SK-N-SH (cell line): ENCODE measurements around the gene SLC1A1. TPM values are rescaled to one million over a fixed set of nuclear protein-coding genes. Genes with fewer than 3 reads are reported as not detected.

Experiments
- CTCF ChIA-PET: fragments of 300-600, 350-600 bp; formaldehyde crosslinking; extraction: SDS; loops from one replicate; lab custom pipeline; 2021; lab: Yijun Ruan, JAX
- POLR2A ChIA-PET: fragments of 350-600 bp; sonication (Branson Sonifier 250); formaldehyde crosslinking; extraction: SDS; loops from one replicate; lab custom pipeline; 2020; ENCODE audit warnings: antibody characterized with exemption, inconsistent platforms; lab: Yijun Ruan, JAX
- DNase-seq: peaks from one replicate; pipeline ENCODE4 v3.0.0; 2012
- H2AFZ ChIP-seq: fragments of 200-600 bp; sonication (generic); 2 replicates; pipeline ENCODE4 v1.8.1; 2016; ENCODE audit warnings: antibody characterized with exemption, mild to moderate bottlenecking, low read depth
- H3F3A ChIP-seq: fragments of 200-600 bp; sonication (generic); replicated peaks from 2 replicates; pipeline ENCODE3; 2016; ENCODE audit warnings: antibody characterized with exemption, mild to moderate bottlenecking; ENCODE audit not compliant: insufficient read depth
- H3K27ac ChIP-seq, 2 experiments: fragments of 200-500 bp in 1 of 2; fragments of 200-600 bp in 1 of 2; sonication (Bioruptor generic) in 1 of 2; sonication (generic), shearing (Covaris generic) in 1 of 2; 2 replicates each; pipeline versions ENCODE4 v1.5.1 to v1.6.1; 2014 to 2016; ENCODE audit warnings: low read depth in 2 of 2, inconsistent platforms in 1 of 2, low read length in 1 of 2, mild to moderate bottlenecking in 1 of 2, mixed read lengths in 1 of 2
- H3K27me3 ChIP-seq: fragments of 200-600 bp; sonication (generic), shearing (Covaris generic); 2 replicates; pipeline ENCODE4 v1.6.1; 2016; ENCODE audit warnings: mixed run types; ENCODE audit not compliant: insufficient read depth
- H3K36me3 ChIP-seq, 2 experiments: fragments of 200-500 bp in 1 of 2; fragments of 200-600 bp in 1 of 2; sonication (Bioruptor generic) in 1 of 2; sonication (generic) in 1 of 2; replicated peaks in 1 of 2; 2 replicates each; pipeline versions ENCODE3 to v1.5.1; 2014 to 2016; ENCODE audit warnings: low read length in 1 of 2, mild to moderate bottlenecking in 1 of 2; ENCODE audit not compliant: insufficient read depth in 2 of 2, control insufficient read depth in 1 of 2
- H3K4me1 ChIP-seq, 2 experiments: fragments of 200-500 bp in 1 of 2; fragments of 200-600 bp in 1 of 2; sonication (Bioruptor generic) in 1 of 2; sonication (generic), shearing (Covaris generic) in 1 of 2; 2 replicates each; pipeline versions ENCODE4 v1.5.1 to v1.6.1; 2014 to 2016; ENCODE audit warnings: low read depth in 1 of 2, low read length in 1 of 2, mixed run types in 1 of 2; ENCODE audit not compliant: insufficient read depth in 2 of 2, control insufficient read depth in 1 of 2
- H3K4me2 ChIP-seq: fragments of 200-600 bp; sonication (generic), shearing (Covaris generic); 2 replicates; pipeline ENCODE4 v1.6.1; 2017; ENCODE audit warnings: mixed run types
- H3K4me3 ChIP-seq, 2 experiments: fragments of 200-500 bp in 1 of 2; fragments of 200-600 bp in 1 of 2; sonication (Bioruptor generic) in 1 of 2; sonication (generic), shearing (Covaris generic) in 1 of 2; 2 replicates each; pipeline versions ENCODE4 v1.5.1 to v1.8.1; 2014 to 2016; ENCODE audit warnings: low read depth in 2 of 2, inconsistent platforms in 1 of 2, low read length in 1 of 2, mild to moderate bottlenecking in 1 of 2, mixed read lengths in 1 of 2, moderate library complexity in 1 of 2
- H3K79me2 ChIP-seq: fragments of 200-600 bp; sonication (generic); 2 replicates; pipeline ENCODE4 v1.8.1; 2017; ENCODE audit warnings: mild to moderate bottlenecking; ENCODE audit not compliant: insufficient read depth
- H3K9ac ChIP-seq: fragments of 200-600 bp; sonication (generic); 2 replicates; pipeline ENCODE4 v1.6.1; 2017; ENCODE audit warnings: mixed run types
- H3K9me2 ChIP-seq: fragments of 200-600 bp; sonication (generic); 2 replicates; pipeline ENCODE4 v1.6.1; 2017; ENCODE audit warnings: mixed run types
- H3K9me3 ChIP-seq: fragments of 200-600 bp; sonication (generic); 2 replicates; pipeline ENCODE4 v1.6.1; 2017; ENCODE audit warnings: mixed run types, mild to moderate bottlenecking, moderate library complexity
- H4K20me1 ChIP-seq: fragments of 200-600 bp; sonication (generic); 2 replicates; pipeline ENCODE4 v1.6.1; 2017; ENCODE audit warnings: mild to moderate bottlenecking, mixed run types; ENCODE audit not compliant: insufficient read depth
- EP300 ChIP-seq, 2 experiments: IDR thresholded peaks; 2 replicates each; pipeline versions ENCODE4 v1.4.0 to v1.6.1; 2012; ENCODE audit warnings: borderline replicate concordance in 1 of 2, low read depth in 1 of 2, low read length in 1 of 2
- EZH2phosphoT487 ChIP-seq: fragments of 200-600 bp; sonication (generic); IDR thresholded peaks from 2 replicates; pipeline ENCODE4 v1.6.1; 2017; ENCODE audit warnings: low read depth, mixed run types, mild to moderate bottlenecking, antibody characterized with exemption, moderate library complexity, borderline replicate concordance
- FOXJ3 ChIP-seq: sonication (generic); formaldehyde crosslinking; IDR thresholded peaks from 2 replicates; pipeline ENCODE4 v1.5.1; 2020; ENCODE audit warnings: mild to moderate bottlenecking, missing genetic modification reagents
- FOXM1 ChIP-seq: IDR thresholded peaks from 2 replicates; pipeline ENCODE4 v1.4.0; 2012; ENCODE audit warnings: low read depth, mild to moderate bottlenecking
- GATA2 ChIP-seq: sonication (generic); formaldehyde crosslinking; IDR thresholded peaks from 2 replicates; pipeline ENCODE4 v1.5.0; 2020; ENCODE audit warnings: mild to moderate bottlenecking, missing genetic modification reagents
- MAX ChIP-seq: IDR thresholded peaks from 2 replicates; pipeline ENCODE4 v1.4.0; 2012; ENCODE audit warnings: low read depth
- MXI1 ChIP-seq: IDR thresholded peaks from 2 replicates; pipeline ENCODE4 v1.6.1; 2012; ENCODE audit warnings: mild to moderate bottlenecking, low read depth, low read length, improper control_type of control experiment
- RFX5 ChIP-seq: IDR thresholded peaks from 2 replicates; pipeline ENCODE4 v1.6.1; 2012; ENCODE audit warnings: mild to moderate bottlenecking, improper control_type of control experiment, low read length
- RXRA ChIP-seq: IDR thresholded peaks from 2 replicates; pipeline ENCODE4 v1.4.0; 2012; ENCODE audit warnings: low read depth, mild to moderate bottlenecking, borderline replicate concordance
- TEAD4 ChIP-seq: IDR thresholded peaks from 2 replicates; pipeline ENCODE4 v1.4.0; 2012; ENCODE audit warnings: mild to moderate bottlenecking, borderline replicate concordance; ENCODE audit not compliant: insufficient read depth
- USF2 ChIP-seq: fragments of 150-350 bp; IDR thresholded peaks from 2 replicates; pipeline ENCODE4 v1.6.1; 2017; ENCODE audit warnings: antibody characterized with exemption, low read length, low read depth, borderline replicate concordance
- YY1 ChIP-seq: IDR thresholded peaks from 2 replicates; pipeline ENCODE4 v1.4.0; 2012; ENCODE audit warnings: low read depth, mild to moderate bottlenecking
- WGBS: methylation state at CpG from one replicate; pipeline ENCODE4 v1.1.6; 2017; ENCODE audit warnings: low lambda C conversion rate; 5-methylcytosine and 5-hydroxymethylcytosine counted together
- polyA plus RNA-seq, 3 experiments: library from polyadenylated mRNA; depleted of rRNA; stranded (reverse); fragments of >200 nt; gene quantifications; 2 replicates each; pipeline ENCODE4 v1.2.3, GENCODE V29; 2012
- TF ChIP-seq, protein P1 (sequence below): IDR thresholded peaks from 2 replicates; pipeline ENCODE4; 2012
- TF ChIP-seq, protein P2 (sequence below): fragments of 200-600 bp; sonication (generic); IDR thresholded peaks from 2 replicates; pipeline ENCODE4 v1.6.1; 2017; ENCODE audit warnings: antibody characterized with exemption, mild to moderate bottlenecking, moderate library complexity

Gene SLC1A1
- polyA plus RNA-seq, 1 of the 3 experiments (the other 2 are of a cell fraction), result 0.23 TPM

GRCh38 chr9:4591123-4591500 lies 100.8 kb downstream of the SLC1A1 start:
- no peak overlapping the region for H2AFZ ChIP-seq
- H4K20me1 ChIP-seq, result no peaks in the 10 kb centered on the region
- no peaks in the 10 kb centered on the region for H3K36me3 ChIP-seq
- no peaks in the 10 kb centered on the region for H3K9me3 ChIP-seq
- no peaks in the 10 kb centered on the region for H3K9me2 ChIP-seq
- H3K4me1 ChIP-seq, result no peaks in the 10 kb centered on the region
- ChIA-PET POLR2A (no interaction called here), CTCF (interaction anchor here (1.0 kb wide), 1 partner anchor 11 kb away, joined by 3 read pairs; no protein-coding TSS in a partner anchor)
- no peak overlapping the region for H3K9ac ChIP-seq
- H3K27me3 ChIP-seq, result no peaks in the 10 kb centered on the region
- no peak overlapping the region for H3K4me2 ChIP-seq
- no peaks in the 10 kb centered on the region for H3K79me2 ChIP-seq
- no peak overlapping the region for H3K4me3 ChIP-seq
- no peak for DNase-seq
- TF ChIP-seq USF2, result no peak
- no peak for TF ChIP-seq EZH2phosphoT487
- no peak for TF ChIP-seq RXRA
- TF ChIP-seq, protein P1, sequence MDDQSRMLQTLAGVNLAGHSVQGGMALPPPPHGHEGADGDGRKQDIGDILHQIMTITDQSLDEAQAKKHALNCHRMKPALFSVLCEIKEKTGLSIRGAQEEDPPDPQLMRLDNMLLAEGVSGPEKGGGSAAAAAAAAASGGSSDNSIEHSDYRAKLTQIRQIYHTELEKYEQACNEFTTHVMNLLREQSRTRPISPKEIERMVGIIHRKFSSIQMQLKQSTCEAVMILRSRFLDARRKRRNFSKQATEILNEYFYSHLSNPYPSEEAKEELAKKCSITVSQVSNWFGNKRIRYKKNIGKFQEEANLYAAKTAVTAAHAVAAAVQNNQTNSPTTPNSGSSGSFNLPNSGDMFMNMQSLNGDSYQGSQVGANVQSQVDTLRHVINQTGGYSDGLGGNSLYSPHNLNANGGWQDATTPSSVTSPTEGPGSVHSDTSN, result no peak
- TF ChIP-seq YY1, result no peak
- TF ChIP-seq TEAD4, result no peak
- no peak for TF ChIP-seq EP300 (IDR thresholded peaks at IDR 0.05; ENCODE audit: borderline replicate concordance in 1 of 2, low read depth in 1 of 2, low read length in 1 of 2)
- TF ChIP-seq, protein P2, sequence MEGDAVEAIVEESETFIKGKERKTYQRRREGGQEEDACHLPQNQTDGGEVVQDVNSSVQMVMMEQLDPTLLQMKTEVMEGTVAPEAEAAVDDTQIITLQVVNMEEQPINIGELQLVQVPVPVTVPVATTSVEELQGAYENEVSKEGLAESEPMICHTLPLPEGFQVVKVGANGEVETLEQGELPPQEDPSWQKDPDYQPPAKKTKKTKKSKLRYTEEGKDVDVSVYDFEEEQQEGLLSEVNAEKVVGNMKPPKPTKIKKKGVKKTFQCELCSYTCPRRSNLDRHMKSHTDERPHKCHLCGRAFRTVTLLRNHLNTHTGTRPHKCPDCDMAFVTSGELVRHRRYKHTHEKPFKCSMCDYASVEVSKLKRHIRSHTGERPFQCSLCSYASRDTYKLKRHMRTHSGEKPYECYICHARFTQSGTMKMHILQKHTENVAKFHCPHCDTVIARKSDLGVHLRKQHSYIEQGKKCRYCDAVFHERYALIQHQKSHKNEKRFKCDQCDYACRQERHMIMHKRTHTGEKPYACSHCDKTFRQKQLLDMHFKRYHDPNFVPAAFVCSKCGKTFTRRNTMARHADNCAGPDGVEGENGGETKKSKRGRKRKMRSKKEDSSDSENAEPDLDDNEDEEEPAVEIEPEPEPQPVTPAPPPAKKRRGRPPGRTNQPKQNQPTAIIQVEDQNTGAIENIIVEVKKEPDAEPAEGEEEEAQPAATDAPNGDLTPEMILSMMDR, result no peak
- TF ChIP-seq FOXM1, result no peak
- TF ChIP-seq MAX, result no peak
- no peak for TF ChIP-seq FOXJ3 (CRISPR knock-in tag)
- H3F3A ChIP-seq, result no peaks in the 10 kb centered on the region
- 51% methylated on average over 4 of the region's 4 CpGs for WGBS
- H3K27ac ChIP-seq, result no peak overlapping the region

DNA sequence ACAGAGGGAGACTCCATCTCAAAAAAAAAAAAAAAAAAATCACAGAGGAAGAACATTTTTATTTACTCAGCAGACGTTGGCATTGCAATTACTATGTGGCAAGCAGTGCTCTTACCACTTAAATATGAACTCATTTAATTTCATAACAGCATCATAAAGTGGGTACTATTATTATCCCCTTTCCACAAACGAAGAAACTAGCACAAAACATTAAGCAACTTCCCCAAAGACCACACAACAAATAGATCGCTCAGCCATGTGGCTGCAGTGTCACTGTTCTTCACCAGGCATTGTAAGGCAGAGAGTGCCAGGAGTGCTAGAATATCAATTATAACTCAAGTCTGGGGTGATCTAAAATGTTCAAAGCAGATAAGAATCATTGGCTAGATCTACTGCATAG lies 102.0 kb downstream of the SLC1A1 start:
- no peaks in the 10 kb centered on the region for H3F3A ChIP-seq
- no peak for DNase-seq
- ChIA-PET POLR2A (no interaction called here), CTCF (no interaction called here)
- H4K20me1 ChIP-seq, result no peaks in the 10 kb centered on the region
- H3K36me3 ChIP-seq, result no peaks in the 10 kb centered on the region
- no peak overlapping the region for H3K27ac ChIP-seq
- H3K79me2 ChIP-seq, result no peaks in the 10 kb centered on the region
- no peaks in the 10 kb centered on the region for H3K9me2 ChIP-seq
- no peak overlapping the region for H3K4me3 ChIP-seq
- H3K4me2 ChIP-seq, result no peak overlapping the region
- 53% methylated on average over 3 of the region's 3 CpGs for WGBS
- TF ChIP-seq GATA2 (no peak), MXI1 (no peak), RFX5 (no peak), YY1 (no peak)
- H3K9ac ChIP-seq, result no peak overlapping the region
- H3K27me3 ChIP-seq, result no peaks in the 10 kb centered on the region
- no peaks in the 10 kb centered on the region for H3K9me3 ChIP-seq
- no peaks in the 10 kb centered on the region for H3K4me1 ChIP-seq
- H2AFZ ChIP-seq, result no peak overlapping the region
